HG02943 (cell line): ENCODE results near the gene UST.
"Not testable (repeated sequence)": the region's sequence is repeated elsewhere in the genome, so short reads cannot be mapped to it uniquely, and the experiment has no call there.

Experiments
- ATAC-seq: cut with Tn5 transposase; IDR thresholded peaks from one replicate; pipeline ENCODE4 v1.9.1; 2021; ENCODE audit warnings: mild to moderate bottlenecking, low read depth, moderate library complexity; ENCODE audit not compliant: unreplicated experiment

The UST gene

GRCh38 chr6:148735989-148736388, 10.8 kb upstream of the UST start:
- no peak for ATAC-seq

- ATAC-seq, result no peak
These were observed 9.9 kb upstream of the UST start for GRCh38 chr6:148736774-148737412.

GRCh38 chr6:148737806-148738205, 9.0 kb upstream of the UST start:
- no peak for ATAC-seq

GRCh38 chr6:148738946-148739821, 7.6 kb upstream of the UST start:
- no peak for ATAC-seq

GRCh38 chr6:148739822-148740128, 7.1 kb upstream of the UST start:
- no peak for ATAC-seq

- ATAC-seq, result no peak
These were observed 3.4 kb upstream of the UST start for GRCh38 chr6:148743476-148743875.

- no peak for ATAC-seq
These were observed 904 bp upstream of the UST start for GRCh38 chr6:148745926-148746325.

- no peak for ATAC-seq
These were observed 278 bp downstream of the UST start for GRCh38 chr6:148747145-148747470.

GRCh38 chr6:148747471-148748165, 788 bp downstream of the UST start:
- no peak for ATAC-seq

- no peak for ATAC-seq
These were observed 2.8 kb downstream of the UST start for GRCh38 chr6:148749674-148750073.

- ATAC-seq, result no peak
These were observed 4.3 kb downstream of the UST start for GRCh38 chr6:148750838-148751792.

- no peak for ATAC-seq
These were observed 5.0 kb downstream of the UST start for GRCh38 chr6:148751793-148752170.

GRCh38 chr6:148755379-148755778, 8.5 kb downstream of the UST start:
- not testable (repeated sequence) for ATAC-seq

GRCh38 chr6:148757944-148758480, 11.2 kb downstream of the UST start:
- no peak for ATAC-seq

- ATAC-seq, result peak; percentile 75
These were observed 11.7 kb downstream of the UST start for GRCh38 chr6:148758492-148758891.

GRCh38 chr6:148760258-148760534, 13.4 kb downstream of the UST start:
- no peak for ATAC-seq

- no peak for ATAC-seq
These were observed 14.0 kb downstream of the UST start for GRCh38 chr6:148760568-148761526.

GRCh38 chr6:148761527-148762011, 14.7 kb downstream of the UST start:
- ATAC-seq, result no peak

- no peak for ATAC-seq
These were observed 15.4 kb downstream of the UST start for GRCh38 chr6:148762231-148762630.
